Epithelial cell of proximal tubule (primary cell): ENCODE results near the gene USP46. TPM values are rescaled to one million over a fixed set of nuclear protein-coding genes. Genes with fewer than 3 reads are reported as not detected.

Source experiments
- DNase-seq: peaks from one replicate; pipeline ENCODE4 v3.0.0-alpha.2; 2011; ENCODE audit warnings: low read depth
- H3K4me3 ChIP-seq: 2 replicates; pipeline ENCODE4 v1.5.1; 2011; ENCODE audit warnings: low read depth, mild to moderate bottlenecking, low read length
- total RNA-seq: library from RNA; depleted of rRNA; stranded (reverse); fragments of >200 nt; gene quantifications from 2 replicates; pipeline ENCODE4 v1.2.3, GENCODE V29; 2015
- TF ChIP-seq, protein P1 (sequence below): conservative IDR thresholded peaks from 2 replicates; pipeline ENCODE4 v1.5.1; 2012; ENCODE audit warnings: low read depth, mild to moderate bottlenecking, low read length

USP46 gene
- total RNA-seq, 1 donor from 2014 or later, result 8.5 TPM

DNA sequence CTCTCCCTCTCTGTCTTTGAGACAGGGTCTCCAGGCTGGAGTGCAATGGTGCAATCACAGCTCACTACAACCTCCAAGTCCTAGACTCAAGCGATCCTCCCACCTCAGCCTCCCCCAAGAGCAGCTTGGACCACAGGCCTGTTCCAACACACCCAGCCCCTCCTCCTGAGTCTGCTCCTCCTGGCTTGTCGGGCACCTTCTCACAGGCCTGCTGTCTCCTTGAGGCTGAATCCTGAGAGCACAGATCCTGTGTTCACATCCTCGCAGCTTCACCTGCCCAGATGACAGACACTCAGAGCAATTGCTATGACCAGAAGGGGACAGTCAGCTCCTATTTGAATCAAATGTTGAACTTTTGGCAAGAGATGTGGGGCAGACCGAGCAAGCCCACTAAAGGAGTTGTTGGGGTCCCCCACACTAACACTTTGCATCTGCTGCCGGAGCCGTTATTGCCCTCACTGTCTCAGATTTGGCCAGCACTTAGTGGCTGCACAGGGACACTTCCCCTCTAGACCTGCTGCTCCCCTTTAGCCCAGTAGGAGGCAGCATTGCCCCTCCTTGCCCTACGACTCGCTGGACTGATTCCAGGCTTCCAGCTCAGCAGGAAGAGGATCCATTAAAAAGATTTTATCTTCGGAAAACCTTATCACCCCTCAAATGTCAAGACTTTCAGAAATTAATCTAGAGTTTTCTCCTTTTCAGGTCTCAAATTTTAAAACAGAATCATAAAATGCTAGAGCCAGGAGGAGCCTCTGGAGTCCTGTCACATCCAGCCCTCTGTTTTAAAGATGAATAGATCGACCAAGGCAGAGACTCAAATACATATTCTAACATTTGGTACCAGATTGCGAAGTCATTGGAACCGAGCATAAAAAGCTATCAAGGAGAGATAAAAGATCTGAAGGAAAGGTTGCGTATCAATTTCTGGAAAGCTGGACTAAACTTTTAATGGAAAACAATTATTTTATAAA is 113.7 kb downstream of the USP46 start:
- TF ChIP-seq, protein P1, sequence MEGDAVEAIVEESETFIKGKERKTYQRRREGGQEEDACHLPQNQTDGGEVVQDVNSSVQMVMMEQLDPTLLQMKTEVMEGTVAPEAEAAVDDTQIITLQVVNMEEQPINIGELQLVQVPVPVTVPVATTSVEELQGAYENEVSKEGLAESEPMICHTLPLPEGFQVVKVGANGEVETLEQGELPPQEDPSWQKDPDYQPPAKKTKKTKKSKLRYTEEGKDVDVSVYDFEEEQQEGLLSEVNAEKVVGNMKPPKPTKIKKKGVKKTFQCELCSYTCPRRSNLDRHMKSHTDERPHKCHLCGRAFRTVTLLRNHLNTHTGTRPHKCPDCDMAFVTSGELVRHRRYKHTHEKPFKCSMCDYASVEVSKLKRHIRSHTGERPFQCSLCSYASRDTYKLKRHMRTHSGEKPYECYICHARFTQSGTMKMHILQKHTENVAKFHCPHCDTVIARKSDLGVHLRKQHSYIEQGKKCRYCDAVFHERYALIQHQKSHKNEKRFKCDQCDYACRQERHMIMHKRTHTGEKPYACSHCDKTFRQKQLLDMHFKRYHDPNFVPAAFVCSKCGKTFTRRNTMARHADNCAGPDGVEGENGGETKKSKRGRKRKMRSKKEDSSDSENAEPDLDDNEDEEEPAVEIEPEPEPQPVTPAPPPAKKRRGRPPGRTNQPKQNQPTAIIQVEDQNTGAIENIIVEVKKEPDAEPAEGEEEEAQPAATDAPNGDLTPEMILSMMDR, result peak; percentile 99
- DNase-seq, result no peak
- no peak overlapping the region for H3K4me3 ChIP-seq

Other genes starting within 250 kb of the USP46 start
- 3.5 and 6.5 TPM in 2 replicates for gene ERVMER34-1, start 92.1 kb upstream of the USP46 start, total RNA-seq
- gene RASL11B, start 203.0 kb upstream of the USP46 start, total RNA-seq, result 2.6 and 3.6 TPM in 2 replicates